Peyer's patch (tissue), 4 donors: ENCODE measurements around the gene INPP5A. TPM values are rescaled to one million over a fixed set of nuclear protein-coding genes. Genes with fewer than 3 reads are reported as not detected.

Experiments used
- DNase-seq, 3 donors: peaks; one replicate each; pipeline ENCODE4 v3.0.0-alpha.2; 2017 to 2019
- H3K27ac ChIP-seq, 4 donors: fragments of 200-600 bp; sonication (generic); one replicate each; pipeline ENCODE4 v1.5.1; 2016 to 2019
- H3K27me3 ChIP-seq, 2 donors: fragments of 200-600 bp; sonication (generic); one replicate each; pipeline ENCODE4 v1.5.1; 2019
- H3K36me3 ChIP-seq, 3 donors: fragments of 200-600 bp; sonication (generic); one replicate each; pipeline ENCODE4 v1.5.1; 2016 to 2019
- H3K4me1 ChIP-seq, 4 donors: fragments of 200-600 bp; sonication (generic); one replicate each; pipeline ENCODE4 v1.5.1; 2016 to 2019
- H3K4me3 ChIP-seq, 4 donors: fragments of 200-600 bp; sonication (generic); 1 replicate in 3 of 4; 2 replicates in 1 of 4; pipeline ENCODE4 v1.5.1; 2016 to 2019; ENCODE audit warnings: mild to moderate bottlenecking in 1 of 4
- H3K9me3 ChIP-seq, 4 donors: fragments of 200-600 bp; sonication (generic); one replicate each; pipeline ENCODE4 v1.5.1; 2016 to 2019; ENCODE audit warnings: mild to moderate bottlenecking in 1 of 4
- POLR2A ChIP-seq, 2 donors: fragments of 450-650 bp; IDR thresholded peaks; one replicate each; pipeline ENCODE4 v1.5.1; 2017; ENCODE audit warnings: antibody characterized with exemption in 2 of 2, mild to moderate bottlenecking in 2 of 2, moderate library complexity in 2 of 2
- total RNA-seq, 4 donors: library from RNA; depleted of rRNA; stranded (reverse); fragments of >200 nt; gene quantifications; one replicate each; pipeline ENCODE4 v1.1.0, GENCODE V29; 2016
- TF ChIP-seq, protein P1 (sequence below), 6 experiments: fragments of 450-650 bp in 4 of 6; fragments of 200-600 bp in 2 of 6; sonication (generic) in 1 of 6; IDR thresholded peaks; one replicate each; pipeline ENCODE4 v1.5.1; 2017 to 2019; ENCODE audit warnings: antibody characterized with exemption in 6 of 6, mild to moderate bottlenecking in 3 of 6, moderate library complexity in 1 of 6

The INPP5A gene
- total RNA-seq, 4 donors from 2014 or later: 33.8 to 76.4 (median 38.1) TPM

DNA sequence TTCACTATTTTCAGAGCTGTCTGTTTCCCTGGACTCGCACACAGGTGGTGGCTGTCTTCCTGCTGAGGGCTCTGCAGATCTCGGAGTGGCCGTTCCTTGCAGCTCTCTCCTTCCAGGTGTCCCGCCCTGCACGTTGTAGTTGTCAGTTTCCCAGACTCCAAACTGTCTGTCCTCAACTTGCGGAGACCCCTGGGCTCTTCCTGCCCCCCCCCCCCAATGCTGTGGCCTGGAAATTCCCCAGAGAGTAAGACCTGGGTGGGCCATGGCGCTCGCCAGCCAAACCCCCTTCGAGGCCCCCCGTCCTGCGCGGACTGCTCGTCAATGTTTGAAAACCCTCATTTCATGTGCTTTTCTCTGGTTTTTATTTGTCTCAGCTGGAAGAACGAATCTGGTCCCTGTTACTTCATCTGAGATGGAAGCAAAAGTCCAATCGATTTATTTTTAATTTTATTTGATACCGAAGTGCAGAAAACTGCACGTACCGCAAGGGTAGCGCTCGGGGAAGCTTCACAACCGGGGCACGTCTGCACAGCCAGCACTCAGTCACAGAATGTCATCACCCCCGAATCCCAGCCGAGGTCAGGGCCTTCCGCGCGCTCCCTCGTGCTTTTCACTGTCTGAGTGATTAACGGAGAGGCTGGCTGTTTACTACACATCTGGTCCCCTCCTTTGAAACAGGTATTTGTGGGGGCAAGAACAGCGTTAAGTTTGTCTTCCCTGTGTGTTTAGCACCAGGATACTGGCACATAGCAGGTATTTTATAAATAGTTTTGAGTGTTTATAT, 294.8 kb downstream of the INPP5A start:
- TF ChIP-seq POLR2A (IDR thresholded peaks at IDR 0.05): no peak
- TF ChIP-seq, protein P1, sequence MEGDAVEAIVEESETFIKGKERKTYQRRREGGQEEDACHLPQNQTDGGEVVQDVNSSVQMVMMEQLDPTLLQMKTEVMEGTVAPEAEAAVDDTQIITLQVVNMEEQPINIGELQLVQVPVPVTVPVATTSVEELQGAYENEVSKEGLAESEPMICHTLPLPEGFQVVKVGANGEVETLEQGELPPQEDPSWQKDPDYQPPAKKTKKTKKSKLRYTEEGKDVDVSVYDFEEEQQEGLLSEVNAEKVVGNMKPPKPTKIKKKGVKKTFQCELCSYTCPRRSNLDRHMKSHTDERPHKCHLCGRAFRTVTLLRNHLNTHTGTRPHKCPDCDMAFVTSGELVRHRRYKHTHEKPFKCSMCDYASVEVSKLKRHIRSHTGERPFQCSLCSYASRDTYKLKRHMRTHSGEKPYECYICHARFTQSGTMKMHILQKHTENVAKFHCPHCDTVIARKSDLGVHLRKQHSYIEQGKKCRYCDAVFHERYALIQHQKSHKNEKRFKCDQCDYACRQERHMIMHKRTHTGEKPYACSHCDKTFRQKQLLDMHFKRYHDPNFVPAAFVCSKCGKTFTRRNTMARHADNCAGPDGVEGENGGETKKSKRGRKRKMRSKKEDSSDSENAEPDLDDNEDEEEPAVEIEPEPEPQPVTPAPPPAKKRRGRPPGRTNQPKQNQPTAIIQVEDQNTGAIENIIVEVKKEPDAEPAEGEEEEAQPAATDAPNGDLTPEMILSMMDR (IDR thresholded peaks at IDR 0.05): no peak
- H3K27me3 ChIP-seq: no peaks in the 10 kb centered on the region
- H3K27ac ChIP-seq: no peak overlapping the region
- no peaks in the 10 kb centered on the region for H3K36me3 ChIP-seq
- no peaks in the 10 kb centered on the region for H3K9me3 ChIP-seq
- no peak for DNase-seq
- peaks cover 0 to 4% (median 0%) of the 10 kb centered on the region in 4 donors for H3K4me1 ChIP-seq
- no peak overlapping the region for H3K4me3 ChIP-seq

Other genes with a start within 250 kb of the INPP5A start
- gene STK32C, start 229.8 kb upstream of the INPP5A start, total RNA-seq: 10 to 100 TPM in 1 of 4 donors, 1 to 10 TPM in 2, under 1 TPM in 1; 0.35 to 23.9 (median 4.4) TPM
- gene LRRC27, start 205.6 kb upstream of the INPP5A start, total RNA-seq: 10 to 100 TPM in 3 of 4 donors, 1 to 10 TPM in 1; 5.1 to 22.3 (median 18.5) TPM
- gene PWWP2B, start 140.6 kb upstream of the INPP5A start, total RNA-seq: 10 to 100 TPM; 11.4 to 19.2 (median 15.1) TPM
- gene NKX6-2, start 248.4 kb downstream of the INPP5A start, total RNA-seq: not detected